ENCODE data around the gene PAQR4. TPM values are rescaled to one million over a fixed set of nuclear protein-coding genes. Genes with fewer than 3 reads are reported as not detected.

PAQR4 gene
- polyA plus RNA-seq, 1 donor from 2014 or later: 1.9 TPM

DNA sequence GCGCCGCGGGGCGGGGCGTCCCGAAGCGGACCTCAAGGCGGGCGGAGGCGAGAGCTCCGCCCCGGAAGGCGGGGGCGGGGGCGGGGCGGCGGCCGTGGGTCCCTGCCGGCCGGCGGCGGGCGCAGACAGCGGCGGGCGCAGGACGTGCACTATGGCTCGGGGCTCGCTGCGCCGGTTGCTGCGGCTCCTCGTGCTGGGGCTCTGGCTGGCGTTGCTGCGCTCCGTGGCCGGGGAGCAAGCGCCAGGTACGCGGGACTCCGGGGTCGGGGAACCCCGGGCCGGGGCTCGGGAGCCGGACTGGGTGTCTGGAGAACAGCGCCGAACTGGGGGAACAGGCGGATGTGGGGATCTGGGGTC, 51.1 kb downstream of the PAQR4 start, which contains the start of gene TNFRSF12A:
Gene TNFRSF12A (plus strand): TSS at position 122 of the 357 bp plus-strand sequence. CDS start 30 bp downstream, at position 152.
- Mint-ChIP-seq H3K9me3 (no peaks in the 10 kb centered on the region), H3K4me1 (peaks cover 22 to 24% (median 24%) of the 10 kb centered on the region in 3 donors), H3K27ac (peak within 1 kb of the TSS; percentile 71 to 88 (median 87)), H3K27me3 (peaks cover 6% of the 10 kb centered on the region), H3K4me3 (peak within 1 kb of the TSS; percentile 84 to 95 (median 91)), H3K36me3 (peaks cover 2% of the 10 kb centered on the region)

DNA sequence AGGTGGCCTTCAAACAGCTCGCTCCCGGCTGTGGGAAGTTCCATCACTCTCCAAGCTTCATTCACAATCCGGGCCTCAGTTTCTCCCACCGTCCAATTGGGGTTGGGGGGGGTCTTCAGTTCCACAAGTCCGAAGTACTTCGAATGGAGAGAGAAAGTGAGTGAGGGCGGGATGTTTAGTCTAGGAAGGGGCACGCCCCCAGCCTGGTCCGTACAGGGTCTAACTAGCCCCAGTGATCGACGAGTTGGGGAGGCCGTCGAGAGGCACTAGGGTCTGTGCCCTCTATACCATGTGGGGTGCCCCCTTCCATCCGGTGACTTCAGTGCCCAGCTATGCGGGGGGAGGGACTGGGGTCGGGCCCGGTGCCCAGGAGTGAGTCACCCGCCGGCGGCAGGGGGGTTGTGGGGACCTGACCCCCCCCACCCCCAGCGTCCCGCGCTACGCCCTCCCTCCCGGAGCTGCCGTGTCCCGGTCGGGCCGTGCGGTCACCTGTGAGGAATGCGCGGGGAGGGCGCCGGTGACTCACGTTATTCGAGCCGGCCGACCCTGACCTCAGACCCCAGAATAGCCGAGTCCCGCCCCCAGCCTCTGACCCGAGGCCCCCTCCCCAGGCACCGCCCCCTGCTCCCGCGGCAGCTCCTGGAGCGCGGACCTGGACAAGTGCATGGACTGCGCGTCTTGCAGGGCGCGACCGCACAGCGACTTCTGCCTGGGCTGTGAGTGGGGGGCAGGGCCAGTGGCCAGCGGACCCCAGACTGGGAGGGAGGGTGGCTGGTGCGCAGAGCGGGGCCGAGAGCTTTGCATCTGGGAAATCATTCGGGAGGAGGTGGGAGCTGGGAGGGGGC, 51.7 kb downstream of the PAQR4 start:
- H3K4me3 Mint-ChIP-seq: peak overlapping the region; percentile 84 to 95 (median 91)
- peaks cover 6% of the 10 kb centered on the region for H3K27me3 Mint-ChIP-seq
- H3K4me1 Mint-ChIP-seq: peaks cover 22 to 24% (median 24%) of the 10 kb centered on the region in 3 donors
- H3K36me3 Mint-ChIP-seq: peaks cover 2% of the 10 kb centered on the region
- H3K27ac Mint-ChIP-seq: peak overlapping the region; percentile 71 to 88 (median 71)
- H3K9me3 Mint-ChIP-seq: no peaks in the 10 kb centered on the region

DNA sequence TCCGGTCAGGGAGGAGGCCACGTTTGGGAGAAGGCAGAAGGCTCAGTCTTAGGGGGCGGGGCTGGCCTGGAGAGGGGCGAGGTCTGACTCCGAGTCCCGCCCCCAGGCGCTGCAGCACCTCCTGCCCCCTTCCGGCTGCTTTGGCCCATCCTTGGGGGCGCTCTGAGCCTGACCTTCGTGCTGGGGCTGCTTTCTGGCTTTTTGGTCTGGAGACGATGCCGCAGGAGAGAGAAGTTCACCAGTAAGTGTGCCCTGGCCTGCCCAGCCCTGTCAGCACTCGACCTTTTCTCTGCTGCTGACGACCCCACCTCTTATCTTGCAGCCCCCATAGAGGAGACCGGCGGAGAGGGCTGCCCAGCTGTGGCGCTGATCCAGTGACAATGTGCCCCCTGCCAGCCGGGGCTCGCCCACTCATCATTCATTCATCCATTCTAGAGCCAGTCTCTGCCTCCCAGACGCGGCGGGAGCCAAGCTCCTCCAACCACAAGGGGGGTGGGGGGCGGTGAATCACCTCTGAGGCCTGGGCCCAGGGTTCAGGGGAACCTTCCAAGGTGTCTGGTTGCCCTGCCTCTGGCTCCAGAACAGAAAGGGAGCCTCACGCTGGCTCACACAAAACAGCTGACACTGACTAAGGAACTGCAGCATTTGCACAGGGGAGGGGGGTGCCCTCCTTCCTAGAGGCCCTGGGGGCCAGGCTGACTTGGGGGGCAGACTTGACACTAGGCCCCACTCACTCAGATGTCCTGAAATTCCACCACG, 52.5 kb downstream of the PAQR4 start:
- Mint-ChIP-seq H3K36me3 (peaks cover 5% of the 10 kb centered on the region), H3K27ac (peak overlapping the region; percentile 71 to 88 (median 71)), H3K4me3 (peak overlapping the region; percentile 84 to 95 (median 90)), H3K27me3 (peaks cover 4% of the 10 kb centered on the region), H3K4me1 (peaks cover 23 to 24% (median 24%) of the 10 kb centered on the region in 3 donors), H3K9me3 (no peaks in the 10 kb centered on the region)

DNA sequence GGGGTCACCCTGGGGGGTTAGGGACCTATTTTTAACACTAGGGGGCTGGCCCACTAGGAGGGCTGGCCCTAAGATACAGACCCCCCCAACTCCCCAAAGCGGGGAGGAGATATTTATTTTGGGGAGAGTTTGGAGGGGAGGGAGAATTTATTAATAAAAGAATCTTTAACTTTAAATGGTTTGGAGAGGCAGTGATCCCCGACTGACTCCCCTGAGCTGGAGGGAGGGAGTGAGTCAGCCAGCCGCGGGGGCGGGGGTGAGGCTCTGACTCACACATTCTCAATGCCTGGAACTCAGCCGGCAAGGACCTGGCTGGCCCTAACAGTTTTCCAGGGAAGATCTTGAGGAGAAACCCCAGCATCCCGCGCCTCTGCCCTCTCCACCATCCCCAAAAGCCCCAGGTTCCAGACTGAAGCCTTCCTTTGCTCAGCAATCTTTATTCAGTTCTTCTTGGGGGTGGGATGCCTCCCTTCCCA, 53.1 kb downstream of the PAQR4 start:
- Mint-ChIP-seq H3K4me1 (peaks cover 23 to 24% (median 24%) of the 10 kb centered on the region in 3 donors), H3K4me3 (peak overlapping the region in 3 of 4 donors; percentile 17 to 99 (median 85)), H3K27ac (peak overlapping the region; percentile 67 to 96 (median 88)), H3K27me3 (no peaks in the 10 kb centered on the region), H3K9me3 (no peaks in the 10 kb centered on the region), H3K36me3 (peaks cover 5% of the 10 kb centered on the region)

DNA sequence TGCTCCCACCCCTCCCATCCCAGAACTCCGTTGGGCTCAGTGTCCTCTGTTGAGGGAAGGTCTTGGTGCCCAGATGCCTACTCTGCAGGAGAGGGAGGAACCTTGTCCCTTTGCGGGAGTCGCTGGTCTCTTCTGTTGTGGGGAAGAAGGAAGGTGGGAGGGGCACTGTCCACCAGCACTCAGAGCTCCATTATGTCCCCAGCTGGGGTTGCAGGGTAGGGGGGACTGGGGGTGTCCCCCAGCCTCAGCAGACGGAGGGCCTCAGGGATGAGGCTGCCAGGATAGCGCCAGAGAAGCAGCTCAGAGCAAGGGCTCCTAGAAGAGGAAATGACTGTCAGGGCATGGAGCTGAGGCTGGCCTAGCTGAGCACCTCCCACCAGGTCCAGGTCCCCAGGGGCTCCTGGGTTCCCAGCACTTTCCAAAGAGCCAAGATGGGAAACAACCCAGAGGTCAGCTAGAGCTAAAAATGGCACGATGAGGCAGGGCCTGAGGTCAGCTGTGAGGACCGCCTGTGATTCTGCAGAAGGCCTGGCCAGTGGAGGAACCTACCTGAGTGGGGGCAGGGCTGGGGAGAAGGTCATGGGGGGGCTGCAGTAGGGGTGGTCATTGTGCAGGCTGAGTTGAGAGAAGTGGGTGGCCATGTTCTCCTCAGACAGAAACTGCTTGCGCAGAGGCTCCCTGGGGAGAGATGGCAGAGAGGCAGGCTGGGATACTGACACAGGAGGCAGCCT, 53.7 kb downstream of the PAQR4 start:
- Mint-ChIP-seq H3K27me3 (no peaks in the 10 kb centered on the region), H3K36me3 (peaks cover 7% of the 10 kb centered on the region), H3K9me3 (no peaks in the 10 kb centered on the region), H3K27ac (peak overlapping the region; percentile 88 to 97 (median 96)), H3K4me1 (peaks cover 23 to 24% (median 24%) of the 10 kb centered on the region in 3 donors), H3K4me3 (peak overlapping the region; percentile 85 to 99 (median 94))

Other genes starting within 250 kb of the PAQR4 start
- not detected for gene PRSS27, start 249.1 kb upstream of the PAQR4 start, polyA plus RNA-seq
- 159 TPM for gene SRRM2, start 216.7 kb upstream of the PAQR4 start, polyA plus RNA-seq
- 262 TPM for gene ELOB, start 192.1 kb upstream of the PAQR4 start, polyA plus RNA-seq
- not detected for gene PRSS33, start 181.8 kb upstream of the PAQR4 start, polyA plus RNA-seq
- not detected for gene PRSS41, start 170.9 kb upstream of the PAQR4 start, polyA plus RNA-seq
- gene PRSS21, start 152.1 kb upstream of the PAQR4 start, polyA plus RNA-seq: 10.4 TPM
- not detected for gene ZG16B, start 139.0 kb upstream of the PAQR4 start, polyA plus RNA-seq
- gene PRSS22, start 111.2 kb upstream of the PAQR4 start, polyA plus RNA-seq: not detected
- 20.8 TPM for gene FLYWCH2, start 86.1 kb upstream of the PAQR4 start, polyA plus RNA-seq
- gene FLYWCH1, start 57.4 kb upstream of the PAQR4 start, polyA plus RNA-seq: 14.8 TPM
- 1.5 TPM for gene KREMEN2, start 5.1 kb upstream of the PAQR4 start, polyA plus RNA-seq
- 1.4 TPM for gene PKMYT1, start 11.1 kb downstream of the PAQR4 start, polyA plus RNA-seq
- not detected for gene CLDN9, start 43.6 kb downstream of the PAQR4 start, polyA plus RNA-seq
- gene CLDN6, start 48.8 kb downstream of the PAQR4 start, polyA plus RNA-seq: not detected
- gene TNFRSF12A, start 51.0 kb downstream of the PAQR4 start, polyA plus RNA-seq: 0.31 TPM
- 26.2 TPM for gene HCFC1R1, start 54.6 kb downstream of the PAQR4 start, polyA plus RNA-seq
- 48.2 TPM for gene THOC6, start 54.7 kb downstream of the PAQR4 start, polyA plus RNA-seq
- gene BICDL2, start 67.6 kb downstream of the PAQR4 start, polyA plus RNA-seq: not detected
- gene MMP25, start 77.2 kb downstream of the PAQR4 start, polyA plus RNA-seq: 0.40 TPM
- 59.8 TPM for gene IL32, start 96.3 kb downstream of the PAQR4 start, polyA plus RNA-seq
- not detected for gene ZSCAN10, start 129.9 kb downstream of the PAQR4 start, polyA plus RNA-seq
- not detected for gene ZNF205, start 143.2 kb downstream of the PAQR4 start, polyA plus RNA-seq
- gene ZNF213, start 165.7 kb downstream of the PAQR4 start, polyA plus RNA-seq: 1.9 TPM
- not detected for gene OR1F1, start 218.9 kb downstream of the PAQR4 start, polyA plus RNA-seq

Data from IgD-negative memory B cell (primary cell).